Panc1 (cell line): ENCODE results near the gene VWA3B. TPM values are rescaled to one million over a fixed set of nuclear protein-coding genes. Genes with fewer than 3 reads are reported as not detected.

Source experiments
- ATAC-seq: fragments of 200-7000 bp; cut with Tn5 transposase; 2 replicates; pipeline ENCODE4 v1.9.1; 2020; ENCODE audit warnings: mild to moderate bottlenecking, moderate library complexity
- BruUV-seq: library from RNA; stranded (reverse); fragments of 400-500 nt; replicated peaks from 2 replicates; lab custom pipeline; 2021; lab: Mats Ljungman, UMichigan
- CTCF ChIA-PET: fragments of 300-600 bp; sonication (Branson Sonifier 250); formaldehyde crosslinking; loops from one replicate; lab custom pipeline; 2022; ENCODE audit warnings: antibody characterized with exemption; lab: Charles Lee
- POLR2A ChIA-PET: fragments of 300-600 bp; sonication (Branson Sonifier 250); formaldehyde crosslinking; loops from one replicate; lab custom pipeline; 2022; ENCODE audit warnings: antibody characterized with exemption; lab: Charles Lee
- DNase-seq: peaks from one replicate; pipeline ENCODE4 v3.0.0-alpha.2; 2010; ENCODE audit warnings: low read depth, low spot score
- H3K27ac ChIP-seq: 2 replicates; pipeline ENCODE4 v1.5.1; 2011; ENCODE audit warnings: mild to moderate bottlenecking, low read length, inconsistent platforms
- H3K27me3 ChIP-seq: fragments of 200-500 bp; sonication (Bioruptor generic); 2 replicates; pipeline ENCODE4 v1.6.0; 2014; ENCODE audit warnings: low read length, inconsistent platforms; ENCODE audit not compliant: control insufficient read depth, insufficient read depth
- H3K36me3 ChIP-seq: fragments of 200-500 bp; sonication (Bioruptor generic); 2 replicates; pipeline ENCODE4 v1.5.1; 2014; ENCODE audit warnings: inconsistent platforms, mild to moderate bottlenecking, low read length, moderate library complexity; ENCODE audit not compliant: control insufficient read depth, insufficient read depth
- H3K4me1 ChIP-seq: 2 replicates; pipeline ENCODE4 v1.5.1; 2011; ENCODE audit warnings: inconsistent platforms, mild to moderate bottlenecking, low read length, moderate library complexity; ENCODE audit not compliant: control insufficient read depth, insufficient read depth
- H3K4me3 ChIP-seq, 2 experiments: 2 replicates each; pipeline ENCODE4 v1.5.1; 2011 to 2012; ENCODE audit warnings: low read depth in 2 of 2, low read length in 2 of 2, mild to moderate bottlenecking in 2 of 2, inconsistent platforms in 1 of 2, moderate library complexity in 1 of 2
- H3K9me3 ChIP-seq: fragments of 200-500 bp; sonication (Bioruptor generic); 2 replicates; pipeline ENCODE4 v1.5.1; 2014; ENCODE audit warnings: low read depth, mild to moderate bottlenecking, inconsistent platforms, low read length, moderate library complexity; ENCODE audit not compliant: control insufficient read depth, insufficient read depth
- CTCF ChIP-seq: fragments of 450-650 bp; IDR thresholded peaks from 2 replicates; pipeline ENCODE4 v1.5.1; 2017; ENCODE audit warnings: mild to moderate bottlenecking
- POLR2AphosphoS5 ChIP-seq: IDR thresholded peaks from 2 replicates; pipeline ENCODE4 v1.6.1; 2012; ENCODE audit warnings: mild to moderate bottlenecking, low read depth, low read length, moderate library complexity
- SIN3A ChIP-seq: IDR thresholded peaks from 2 replicates; pipeline ENCODE4 v1.6.1; 2012; ENCODE audit warnings: low read depth, mild to moderate bottlenecking, low read length, moderate library complexity, borderline replicate concordance; ENCODE audit not compliant: insufficient read depth
- TCF7L2 ChIP-seq: IDR thresholded peaks from 2 replicates; pipeline ENCODE4 v1.6.1; 2011; ENCODE audit warnings: mild to moderate bottlenecking, low read depth, low read length, inconsistent platforms
- in situ Hi-C: cut with HindIII; loops from 2 replicates; pipeline ENCODE4 v1.10.0; 2016; ENCODE audit warnings: low sequenced_read_pairs, low pct_unique_long_range_greater_than_20kb
- intact Hi-C: fragments of 100-400 bp; cut with micrococcal nuclease; formaldehyde crosslinking; loops from one replicate; pipeline ENCODE4 v1.10.0; 2022; ENCODE audit not compliant: unreplicated experiment
- total RNA-seq: library from RNA; stranded (reverse); gene quantifications from one replicate; pipeline ENCODE4 v1.2.1, GENCODE V29; 2021; ENCODE audit not compliant: unreplicated experiment
- TF ChIP-seq, protein P1 (sequence below), 2 experiments: IDR thresholded peaks; 2 replicates each; pipeline ENCODE4 v1.6.1; 2011 to 2012; ENCODE audit warnings: low read depth in 2 of 2, control low read depth in 1 of 2, low read length in 1 of 2, mild to moderate bottlenecking in 1 of 2, moderate library complexity in 1 of 2; ENCODE audit not compliant: insufficient read depth in 1 of 2

Gene VWA3B
- total RNA-seq, 1 experiment from 2014 or later, result not detected

- Histone ChIP-seq H3K9me3 (no peaks in the 10 kb centered on the region), H3K4me3 (no peak overlapping the region), H3K27ac (no peak overlapping the region), H3K4me1 (no peaks in the 10 kb centered on the region), H3K27me3 (peaks cover 19% of the 10 kb centered on the region), H3K36me3 (no peaks in the 10 kb centered on the region)
- no peak for TF ChIP-seq SIN3A
- TF ChIP-seq, protein P1, sequence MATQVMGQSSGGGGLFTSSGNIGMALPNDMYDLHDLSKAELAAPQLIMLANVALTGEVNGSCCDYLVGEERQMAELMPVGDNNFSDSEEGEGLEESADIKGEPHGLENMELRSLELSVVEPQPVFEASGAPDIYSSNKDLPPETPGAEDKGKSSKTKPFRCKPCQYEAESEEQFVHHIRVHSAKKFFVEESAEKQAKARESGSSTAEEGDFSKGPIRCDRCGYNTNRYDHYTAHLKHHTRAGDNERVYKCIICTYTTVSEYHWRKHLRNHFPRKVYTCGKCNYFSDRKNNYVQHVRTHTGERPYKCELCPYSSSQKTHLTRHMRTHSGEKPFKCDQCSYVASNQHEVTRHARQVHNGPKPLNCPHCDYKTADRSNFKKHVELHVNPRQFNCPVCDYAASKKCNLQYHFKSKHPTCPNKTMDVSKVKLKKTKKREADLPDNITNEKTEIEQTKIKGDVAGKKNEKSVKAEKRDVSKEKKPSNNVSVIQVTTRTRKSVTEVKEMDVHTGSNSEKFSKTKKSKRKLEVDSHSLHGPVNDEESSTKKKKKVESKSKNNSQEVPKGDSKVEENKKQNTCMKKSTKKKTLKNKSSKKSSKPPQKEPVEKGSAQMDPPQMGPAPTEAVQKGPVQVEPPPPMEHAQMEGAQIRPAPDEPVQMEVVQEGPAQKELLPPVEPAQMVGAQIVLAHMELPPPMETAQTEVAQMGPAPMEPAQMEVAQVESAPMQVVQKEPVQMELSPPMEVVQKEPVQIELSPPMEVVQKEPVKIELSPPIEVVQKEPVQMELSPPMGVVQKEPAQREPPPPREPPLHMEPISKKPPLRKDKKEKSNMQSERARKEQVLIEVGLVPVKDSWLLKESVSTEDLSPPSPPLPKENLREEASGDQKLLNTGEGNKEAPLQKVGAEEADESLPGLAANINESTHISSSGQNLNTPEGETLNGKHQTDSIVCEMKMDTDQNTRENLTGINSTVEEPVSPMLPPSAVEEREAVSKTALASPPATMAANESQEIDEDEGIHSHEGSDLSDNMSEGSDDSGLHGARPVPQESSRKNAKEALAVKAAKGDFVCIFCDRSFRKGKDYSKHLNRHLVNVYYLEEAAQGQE (IDR thresholded peaks at IDR 0.05; ENCODE audit: insufficient read depth in 1 of 2, low read depth in 2 of 2, low read length in 1 of 2), result no peak
- TF ChIP-seq POLR2AphosphoS5, result no peak
- TF ChIP-seq TCF7L2, result no peak
- no peak for TF ChIP-seq CTCF
- no peak for ATAC-seq
- no peak for DNase-seq
- no TSS peak for BruUV-seq
- CTCF ChIA-PET, result no interaction called here
- POLR2A ChIA-PET, result no interaction called here
- in situ Hi-C loops (no loop called here), intact Hi-C loops (no loop called here)
Observed at GRCh38 chr2:98118852-98119251, 31.9 kb downstream of the VWA3B start.

GRCh38 chr2:98121149-98121548 is 34.2 kb downstream of the VWA3B start:
- Histone ChIP-seq H3K9me3 (no peaks in the 10 kb centered on the region), H3K4me3 (no peak overlapping the region), H3K4me1 (no peaks in the 10 kb centered on the region), H3K27me3 (peaks cover 33% of the 10 kb centered on the region), H3K27ac (no peak overlapping the region), H3K36me3 (no peaks in the 10 kb centered on the region)
- DNase-seq (no peak), ATAC-seq (no peak)
- in situ Hi-C loops (no loop called here), intact Hi-C loops (no loop called here)
- no TSS peak for BruUV-seq
- no peak for TF ChIP-seq POLR2AphosphoS5
- TF ChIP-seq TCF7L2, result no peak
- TF ChIP-seq, protein P1 (IDR thresholded peaks at IDR 0.05; ENCODE audit: insufficient read depth in 1 of 2, low read depth in 2 of 2, low read length in 1 of 2), result no peak
- no peak for TF ChIP-seq SIN3A
- TF ChIP-seq CTCF, result no peak
- ChIA-PET POLR2A (no interaction called here), CTCF (no interaction called here)
